MM.1S (cell line): Measurements from ENCODE around the gene EID2B.

Source experiments
- CTCF ChIP-seq: fragments of 300-600 bp; sonication (generic); IDR thresholded peaks from 2 replicates; pipeline ENCODE4 v1.5.1; 2016; ENCODE audit warnings: antibody characterized with exemption, low read length, mixed read lengths
- EZH2 ChIP-seq: fragments of 300-600 bp; sonication (generic); optimal IDR thresholded peaks from 2 replicates; pipeline ENCODE3; 2017; ENCODE audit warnings: low read depth, mild to moderate bottlenecking, antibody characterized with exemption, low read length, mixed read lengths

GRCh38 chr19:39508629-39509028, 24.0 kb downstream of the EID2B start:
- TF ChIP-seq CTCF, result no peak
- no peak for TF ChIP-seq EZH2
